SK-N-SH (cell line): ENCODE results near the gene MAPK1. TPM values are rescaled to one million over a fixed set of nuclear protein-coding genes. Genes with fewer than 3 reads are reported as not detected.

ENCODE experiments used
- CTCF ChIA-PET: fragments of 300-600, 350-600 bp; formaldehyde crosslinking; extraction: SDS; loops from one replicate; lab custom pipeline; 2021; lab: Yijun Ruan, JAX
- POLR2A ChIA-PET: fragments of 350-600 bp; sonication (Branson Sonifier 250); formaldehyde crosslinking; extraction: SDS; loops from one replicate; lab custom pipeline; 2020; ENCODE audit warnings: antibody characterized with exemption, inconsistent platforms; lab: Yijun Ruan, JAX
- DNase-seq: peaks from one replicate; pipeline ENCODE4 v3.0.0; 2012
- H2AFZ ChIP-seq: fragments of 200-600 bp; sonication (generic); 2 replicates; pipeline ENCODE4 v1.8.1; 2016; ENCODE audit warnings: antibody characterized with exemption, mild to moderate bottlenecking, low read depth
- H3F3A ChIP-seq: fragments of 200-600 bp; sonication (generic); replicated peaks from 2 replicates; pipeline ENCODE3; 2016; ENCODE audit warnings: antibody characterized with exemption, mild to moderate bottlenecking; ENCODE audit not compliant: insufficient read depth
- H3K27ac ChIP-seq, 2 experiments: fragments of 200-500 bp in 1 of 2; fragments of 200-600 bp in 1 of 2; sonication (Bioruptor generic) in 1 of 2; sonication (generic), shearing (Covaris generic) in 1 of 2; 2 replicates each; pipeline versions ENCODE4 v1.5.1 to v1.6.1; 2014 to 2016; ENCODE audit warnings: low read depth in 2 of 2, inconsistent platforms in 1 of 2, low read length in 1 of 2, mild to moderate bottlenecking in 1 of 2, mixed read lengths in 1 of 2
- H3K27me3 ChIP-seq: fragments of 200-600 bp; sonication (generic), shearing (Covaris generic); 2 replicates; pipeline ENCODE4 v1.6.1; 2016; ENCODE audit warnings: mixed run types; ENCODE audit not compliant: insufficient read depth
- H3K36me3 ChIP-seq, 2 experiments: fragments of 200-500 bp in 1 of 2; fragments of 200-600 bp in 1 of 2; sonication (Bioruptor generic) in 1 of 2; sonication (generic) in 1 of 2; replicated peaks in 1 of 2; 2 replicates each; pipeline versions ENCODE3 to v1.5.1; 2014 to 2016; ENCODE audit warnings: low read length in 1 of 2, mild to moderate bottlenecking in 1 of 2; ENCODE audit not compliant: insufficient read depth in 2 of 2, control insufficient read depth in 1 of 2
- H3K4me1 ChIP-seq, 2 experiments: fragments of 200-500 bp in 1 of 2; fragments of 200-600 bp in 1 of 2; sonication (Bioruptor generic) in 1 of 2; sonication (generic), shearing (Covaris generic) in 1 of 2; 2 replicates each; pipeline versions ENCODE4 v1.5.1 to v1.6.1; 2014 to 2016; ENCODE audit warnings: low read depth in 1 of 2, low read length in 1 of 2, mixed run types in 1 of 2; ENCODE audit not compliant: insufficient read depth in 2 of 2, control insufficient read depth in 1 of 2
- H3K4me2 ChIP-seq: fragments of 200-600 bp; sonication (generic), shearing (Covaris generic); 2 replicates; pipeline ENCODE4 v1.6.1; 2017; ENCODE audit warnings: mixed run types
- H3K4me3 ChIP-seq, 2 experiments: fragments of 200-500 bp in 1 of 2; fragments of 200-600 bp in 1 of 2; sonication (Bioruptor generic) in 1 of 2; sonication (generic), shearing (Covaris generic) in 1 of 2; 2 replicates each; pipeline versions ENCODE4 v1.5.1 to v1.8.1; 2014 to 2016; ENCODE audit warnings: low read depth in 2 of 2, inconsistent platforms in 1 of 2, low read length in 1 of 2, mild to moderate bottlenecking in 1 of 2, mixed read lengths in 1 of 2, moderate library complexity in 1 of 2
- H3K79me2 ChIP-seq: fragments of 200-600 bp; sonication (generic); 2 replicates; pipeline ENCODE4 v1.8.1; 2017; ENCODE audit warnings: mild to moderate bottlenecking; ENCODE audit not compliant: insufficient read depth
- H3K9ac ChIP-seq: fragments of 200-600 bp; sonication (generic); 2 replicates; pipeline ENCODE4 v1.6.1; 2017; ENCODE audit warnings: mixed run types
- H3K9me2 ChIP-seq: fragments of 200-600 bp; sonication (generic); 2 replicates; pipeline ENCODE4 v1.6.1; 2017; ENCODE audit warnings: mixed run types
- H3K9me3 ChIP-seq: fragments of 200-600 bp; sonication (generic); 2 replicates; pipeline ENCODE4 v1.6.1; 2017; ENCODE audit warnings: mixed run types, mild to moderate bottlenecking, moderate library complexity
- H4K20me1 ChIP-seq: fragments of 200-600 bp; sonication (generic); 2 replicates; pipeline ENCODE4 v1.6.1; 2017; ENCODE audit warnings: mild to moderate bottlenecking, mixed run types; ENCODE audit not compliant: insufficient read depth
- CHD2 ChIP-seq: fragments of 150-350 bp; IDR thresholded peaks from 2 replicates; pipeline ENCODE4 v1.6.1; 2018; ENCODE audit warnings: low read length; ENCODE audit not compliant: partially characterized antibody
- EZH2phosphoT487 ChIP-seq: fragments of 200-600 bp; sonication (generic); IDR thresholded peaks from 2 replicates; pipeline ENCODE4 v1.6.1; 2017; ENCODE audit warnings: low read depth, mixed run types, mild to moderate bottlenecking, antibody characterized with exemption, moderate library complexity, borderline replicate concordance
- FOXM1 ChIP-seq: IDR thresholded peaks from 2 replicates; pipeline ENCODE4 v1.4.0; 2012; ENCODE audit warnings: low read depth, mild to moderate bottlenecking
- GATA2 ChIP-seq: sonication (generic); formaldehyde crosslinking; IDR thresholded peaks from 2 replicates; pipeline ENCODE4 v1.5.0; 2020; ENCODE audit warnings: mild to moderate bottlenecking, missing genetic modification reagents
- MXI1 ChIP-seq: IDR thresholded peaks from 2 replicates; pipeline ENCODE4 v1.6.1; 2012; ENCODE audit warnings: mild to moderate bottlenecking, low read depth, low read length, improper control_type of control experiment
- NFIC ChIP-seq: IDR thresholded peaks from 2 replicates; pipeline ENCODE4 v1.4.0; 2012; ENCODE audit warnings: borderline replicate concordance
- NRF1 ChIP-seq: IDR thresholded peaks from 2 replicates; pipeline ENCODE4 v1.6.1; 2012; ENCODE audit warnings: low read depth, mild to moderate bottlenecking, low read length
- RCOR1 ChIP-seq: fragments of 150-350 bp; IDR thresholded peaks from 2 replicates; pipeline ENCODE4 v1.6.1; 2017; ENCODE audit warnings: antibody characterized with exemption, low read length
- RXRA ChIP-seq: IDR thresholded peaks from 2 replicates; pipeline ENCODE4 v1.4.0; 2012; ENCODE audit warnings: low read depth, mild to moderate bottlenecking, borderline replicate concordance
- TAF1 ChIP-seq: IDR thresholded peaks from 2 replicates; pipeline ENCODE4 v1.6.1; 2012; ENCODE audit warnings: low read depth, mild to moderate bottlenecking, low read length, moderate library complexity, borderline replicate concordance
- TCF12 ChIP-seq: IDR thresholded peaks from 2 replicates; pipeline ENCODE4 v1.4.0; 2012
- USF1 ChIP-seq: IDR thresholded peaks from 2 replicates; pipeline ENCODE4 v1.4.0; 2012; ENCODE audit warnings: low read depth, borderline replicate concordance
- WGBS: methylation state at CpG from one replicate; pipeline ENCODE4 v1.1.6; 2017; ENCODE audit warnings: low lambda C conversion rate; 5-methylcytosine and 5-hydroxymethylcytosine counted together
- polyA plus RNA-seq, 3 experiments: library from polyadenylated mRNA; depleted of rRNA; stranded (reverse); fragments of >200 nt; gene quantifications; 2 replicates each; pipeline ENCODE4 v1.2.3, GENCODE V29; 2012

MAPK1 gene
- polyA plus RNA-seq, 1 of the 3 experiments (the other 2 are of a cell fraction), result 25.6 TPM

GRCh38 chr22:21828268-21828638 is 39.2 kb downstream of the MAPK1 start:
- H3K4me1 ChIP-seq, result peaks cover 9 to 22% of the 10 kb centered on the region in 2 experiments; a peak in 1 of 4 replicates
- no peaks in the 10 kb centered on the region for H3K36me3 ChIP-seq
- ChIA-PET CTCF (no interaction called here), POLR2A (no interaction called here)
- no peak for TF ChIP-seq RCOR1
- TF ChIP-seq CHD2, result no peak
- TF ChIP-seq RXRA, result no peak
- TF ChIP-seq MXI1, result no peak
- TF ChIP-seq TAF1, result no peak
- TF ChIP-seq USF1, result no peak
- no peak for DNase-seq
- H2AFZ ChIP-seq, result no peak overlapping the region
- peaks cover 18% of the 10 kb centered on the region for H3F3A ChIP-seq
- H3K9ac ChIP-seq, result no peak overlapping the region
- 92% methylated on average over 4 of the region's 4 CpGs for WGBS
- no peaks in the 10 kb centered on the region for H3K27me3 ChIP-seq
- no peak overlapping the region for H3K27ac ChIP-seq
- no peaks in the 10 kb centered on the region for H3K9me2 ChIP-seq
- H4K20me1 ChIP-seq, result peaks cover 99% of the 10 kb centered on the region
- no peak overlapping the region for H3K4me3 ChIP-seq
- H3K79me2 ChIP-seq, result peaks cover 98% of the 10 kb centered on the region
- no peak overlapping the region for H3K4me2 ChIP-seq
- no peaks in the 10 kb centered on the region for H3K9me3 ChIP-seq

- ChIA-PET POLR2A (no interaction called here), CTCF (interaction anchor here (0.7 to 1.5 kb wide), 2 partner anchors 40 to 110 kb away, joined by 3 to 6 read pairs; no protein-coding TSS in a partner anchor)
- peaks cover 9 to 23% of the 10 kb centered on the region in 2 experiments; a peak in 1 of 4 replicates for H3K4me1 ChIP-seq
- H3K4me3 ChIP-seq, result no peak overlapping the region
- H2AFZ ChIP-seq, result no peak overlapping the region
- H3K9me3 ChIP-seq, result no peaks in the 10 kb centered on the region
- WGBS, result 98% methylated on average over 3 of the region's 3 CpGs
- H3K9me2 ChIP-seq, result no peaks in the 10 kb centered on the region
- no peaks in the 10 kb centered on the region for H3K27me3 ChIP-seq
- H3K9ac ChIP-seq, result no peak overlapping the region
- DNase-seq, result no peak
- no peaks in the 10 kb centered on the region for H3K36me3 ChIP-seq
- H3K27ac ChIP-seq, result no peak overlapping the region
- H3F3A ChIP-seq, result peaks cover 23% of the 10 kb centered on the region
- H3K4me2 ChIP-seq, result no peak overlapping the region
- TF ChIP-seq TCF12 (no peak), RXRA (no peak), NRF1 (no peak), TAF1 (no peak), MXI1 (no peak), FOXM1 (no peak), GATA2 (no peak), EZH2phosphoT487 (no peak), NFIC (no peak)
- peaks cover 98% of the 10 kb centered on the region for H3K79me2 ChIP-seq
- H4K20me1 ChIP-seq, result peaks cover 99% of the 10 kb centered on the region
These were observed 39.7 kb downstream of the MAPK1 start for GRCh38 chr22:21827628-21828267.
